Measurements from ENCODE around the gene CHURC1. TPM values are rescaled to one million over a fixed set of nuclear protein-coding genes. Genes with fewer than 3 reads are reported as not detected.

Gene CHURC1
- total RNA-seq, 1 donor from 2014 or later, result 51.6 TPM

DNA sequence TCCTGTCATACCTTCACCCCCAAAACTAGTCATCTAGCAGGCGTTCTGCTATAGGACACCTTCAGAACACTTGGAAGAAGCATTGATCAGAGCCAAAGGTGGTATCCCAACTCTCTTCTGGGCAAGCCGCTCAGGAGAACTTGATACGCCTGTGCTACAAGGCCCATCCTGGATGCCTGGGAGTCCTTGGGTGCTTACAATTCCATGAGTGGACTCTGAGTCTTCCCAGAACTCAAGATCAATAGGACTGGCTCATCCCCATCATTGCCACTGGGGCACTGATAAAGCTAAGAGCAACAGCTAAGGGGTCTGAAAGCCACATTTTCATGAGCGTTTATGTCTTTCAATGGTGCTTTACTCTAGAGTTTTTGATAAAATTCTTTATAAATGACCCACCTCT, 36.4 kb upstream of the CHURC1 start:
- DNase-seq (ENCODE audit: extremely low spot score, unreplicated experiment), result no peak

DNA sequence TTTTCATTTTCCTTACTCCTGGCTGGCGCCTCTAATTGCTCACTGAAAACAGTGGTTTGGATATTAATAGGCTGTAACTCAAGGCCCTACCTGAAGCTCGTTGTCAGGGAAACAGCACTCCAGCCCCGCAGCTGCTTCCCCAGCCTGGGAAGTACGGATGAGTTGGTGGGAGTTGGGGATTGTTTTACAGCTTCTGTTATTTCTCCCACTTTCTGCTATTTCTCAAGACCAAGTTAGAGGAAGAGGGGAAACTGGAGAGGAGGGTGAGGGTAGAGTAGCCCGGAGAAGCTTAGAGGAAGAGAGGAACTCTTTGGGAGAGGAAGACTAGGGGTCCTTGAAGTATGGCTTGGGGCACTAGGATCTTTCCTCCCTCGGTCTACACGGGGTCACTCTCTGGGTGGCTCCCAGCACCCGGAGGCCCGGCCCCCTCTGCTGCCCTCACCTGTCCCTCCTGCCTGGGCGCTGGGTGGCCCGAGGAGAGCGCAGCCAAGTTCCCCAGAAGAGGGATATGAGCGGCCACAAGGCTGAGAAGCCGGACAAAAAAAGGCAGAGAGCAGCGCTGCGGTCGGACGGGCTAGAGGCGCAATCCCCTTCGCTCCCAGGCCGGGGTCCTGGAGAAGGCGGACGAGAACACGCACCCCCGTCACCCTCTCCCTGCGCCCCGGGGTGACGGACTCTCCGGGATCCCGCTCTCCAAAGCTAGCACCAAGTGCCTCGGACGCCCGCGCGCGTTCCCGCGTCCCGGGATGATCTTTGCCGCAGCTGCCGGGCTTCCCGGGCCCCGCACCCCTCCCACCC, 35.2 kb upstream of the CHURC1 start:
- peaks cover 3% of the 10 kb centered on the region for H3K4me1 Mint-ChIP-seq (ENCODE audit: unreplicated experiment)

More for the DNA sequence above, 36.4 kb upstream of the CHURC1 start:
- Mint-ChIP-seq H3K4me1 (ENCODE audit: unreplicated experiment) (peaks cover 3% of the 10 kb centered on the region), H3K27ac (ENCODE audit: unreplicated experiment) (no peak overlapping the region), H3K27me3 (ENCODE audit: unreplicated experiment) (peaks cover 80% of the 10 kb centered on the region), H3K36me3 (ENCODE audit: unreplicated experiment) (peaks cover 2% of the 10 kb centered on the region), H3K9me3 (ENCODE audit: unreplicated experiment) (no peaks in the 10 kb centered on the region), H3K4me3 (ENCODE audit: unreplicated experiment) (no peak overlapping the region)
- TF ChIP-seq, protein P1, sequence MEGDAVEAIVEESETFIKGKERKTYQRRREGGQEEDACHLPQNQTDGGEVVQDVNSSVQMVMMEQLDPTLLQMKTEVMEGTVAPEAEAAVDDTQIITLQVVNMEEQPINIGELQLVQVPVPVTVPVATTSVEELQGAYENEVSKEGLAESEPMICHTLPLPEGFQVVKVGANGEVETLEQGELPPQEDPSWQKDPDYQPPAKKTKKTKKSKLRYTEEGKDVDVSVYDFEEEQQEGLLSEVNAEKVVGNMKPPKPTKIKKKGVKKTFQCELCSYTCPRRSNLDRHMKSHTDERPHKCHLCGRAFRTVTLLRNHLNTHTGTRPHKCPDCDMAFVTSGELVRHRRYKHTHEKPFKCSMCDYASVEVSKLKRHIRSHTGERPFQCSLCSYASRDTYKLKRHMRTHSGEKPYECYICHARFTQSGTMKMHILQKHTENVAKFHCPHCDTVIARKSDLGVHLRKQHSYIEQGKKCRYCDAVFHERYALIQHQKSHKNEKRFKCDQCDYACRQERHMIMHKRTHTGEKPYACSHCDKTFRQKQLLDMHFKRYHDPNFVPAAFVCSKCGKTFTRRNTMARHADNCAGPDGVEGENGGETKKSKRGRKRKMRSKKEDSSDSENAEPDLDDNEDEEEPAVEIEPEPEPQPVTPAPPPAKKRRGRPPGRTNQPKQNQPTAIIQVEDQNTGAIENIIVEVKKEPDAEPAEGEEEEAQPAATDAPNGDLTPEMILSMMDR (IDR thresholded peaks at IDR 0.05), result no peak

DNA sequence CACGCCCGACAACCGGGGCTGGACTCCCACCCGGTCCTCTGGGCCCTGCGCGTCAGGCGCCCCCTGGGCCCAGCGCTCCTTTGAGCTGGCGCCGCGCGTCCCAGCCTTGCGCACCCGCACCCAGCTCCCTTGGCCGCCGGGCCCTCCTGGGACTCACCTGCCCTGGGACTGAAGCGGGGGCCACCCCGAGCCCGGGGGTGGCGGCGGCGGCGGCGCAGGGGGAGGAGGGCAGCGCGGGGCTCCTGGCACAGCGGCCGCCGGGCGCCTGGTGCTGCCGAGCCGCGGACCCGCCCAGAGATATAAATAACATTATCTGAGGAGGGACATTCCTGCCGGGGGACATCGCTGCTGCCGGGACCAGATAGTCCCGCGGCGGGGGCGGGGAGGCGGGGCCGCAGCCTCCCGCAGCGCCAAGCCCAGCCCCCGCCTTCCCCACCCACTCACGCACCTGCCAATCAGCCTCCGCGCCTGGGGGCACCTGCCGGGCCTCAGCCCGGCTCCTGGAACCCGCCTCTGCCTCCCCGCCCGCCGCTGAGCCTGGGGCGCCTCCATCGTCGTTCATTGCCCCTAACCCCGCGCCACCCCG, 34.5 kb upstream of the CHURC1 start, which contains the start of gene SPTB:
SPTB (minus strand) TSS at position 273 of the 586 bp plus-strand sequence. CDS start 56,813 bp downstream, outside the sequence.
- DNase-seq (ENCODE audit: extremely low spot score, unreplicated experiment), result no peak
- Mint-ChIP-seq H3K27ac (ENCODE audit: unreplicated experiment) (no peak within 1 kb of the TSS), H3K27me3 (ENCODE audit: unreplicated experiment) (peaks cover 82% of the 10 kb centered on the region), H3K9me3 (ENCODE audit: unreplicated experiment) (no peaks in the 10 kb centered on the region), H3K4me3 (ENCODE audit: unreplicated experiment) (peak within 1 kb of the TSS; percentile 75), H3K36me3 (ENCODE audit: unreplicated experiment) (peaks cover 2% of the 10 kb centered on the region), H3K4me1 (ENCODE audit: unreplicated experiment) (peaks cover 3% of the 10 kb centered on the region)
- TF ChIP-seq, protein P1 (IDR thresholded peaks at IDR 0.05), result no peak

More for the DNA sequence above, 35.2 kb upstream of the CHURC1 start:
- Mint-ChIP-seq H3K36me3 (ENCODE audit: unreplicated experiment) (peaks cover 2% of the 10 kb centered on the region), H3K27ac (ENCODE audit: unreplicated experiment) (no peak overlapping the region), H3K4me3 (ENCODE audit: unreplicated experiment) (peak overlapping the region; percentile 65), H3K9me3 (ENCODE audit: unreplicated experiment) (no peaks in the 10 kb centered on the region), H3K27me3 (ENCODE audit: unreplicated experiment) (peaks cover 82% of the 10 kb centered on the region)
- DNase-seq (ENCODE audit: extremely low spot score, unreplicated experiment), result no peak
- TF ChIP-seq, protein P1 (IDR thresholded peaks at IDR 0.05), result no peak

DNA sequence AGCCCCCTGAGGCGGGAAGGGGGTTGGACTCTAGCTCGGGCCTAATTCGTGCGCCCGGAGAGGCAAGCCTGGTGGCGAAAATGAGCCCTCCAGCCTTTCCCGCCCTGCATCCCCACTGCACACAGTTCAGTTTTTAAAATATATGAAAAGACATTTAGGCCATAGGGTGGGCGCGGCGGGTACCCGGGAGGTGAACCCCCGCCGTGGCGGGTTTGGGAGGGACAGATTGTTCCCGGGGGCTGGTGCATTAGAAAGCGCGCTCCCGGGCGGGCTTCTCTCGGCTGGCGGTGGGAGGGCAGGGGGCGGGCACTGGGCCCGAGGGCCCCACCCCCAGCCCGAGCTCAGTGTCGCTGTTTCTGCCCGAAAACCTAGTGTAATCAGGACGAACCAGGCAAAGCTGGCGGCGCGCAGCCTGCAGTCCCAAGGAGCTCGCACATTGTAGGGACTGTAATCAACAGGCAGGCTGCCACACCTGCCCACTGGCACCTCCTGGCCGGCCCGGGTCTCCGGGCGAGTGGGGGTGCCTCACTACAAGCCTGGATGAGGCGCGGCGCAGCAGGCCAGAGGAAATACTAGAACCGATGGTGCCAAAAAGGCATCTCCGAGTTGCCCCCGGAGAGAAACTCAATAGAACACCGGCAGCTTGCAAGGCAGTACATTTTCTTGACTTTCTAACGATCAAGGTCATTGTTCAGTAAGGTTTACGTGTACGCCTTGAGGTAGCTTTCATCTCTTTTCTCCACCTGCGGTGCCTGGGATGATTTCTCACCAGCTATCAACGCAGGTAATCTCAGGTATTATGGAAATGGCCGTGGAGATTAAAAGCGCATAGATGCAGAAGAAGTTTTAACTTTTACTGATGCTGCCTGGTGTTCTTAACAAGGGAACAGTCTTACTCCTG, 33.8 kb upstream of the CHURC1 start:
- TF ChIP-seq, protein P1 (IDR thresholded peaks at IDR 0.05), result no peak
- peak overlapping the region; percentile 75 for H3K4me3 Mint-ChIP-seq (ENCODE audit: unreplicated experiment)
- DNase-seq (ENCODE audit: extremely low spot score, unreplicated experiment), result no peak
- peaks cover 80% of the 10 kb centered on the region for H3K27me3 Mint-ChIP-seq (ENCODE audit: unreplicated experiment)
- H3K9me3 Mint-ChIP-seq (ENCODE audit: unreplicated experiment), result no peaks in the 10 kb centered on the region
- H3K36me3 Mint-ChIP-seq (ENCODE audit: unreplicated experiment), result peaks cover 2% of the 10 kb centered on the region
- peaks cover 3% of the 10 kb centered on the region for H3K4me1 Mint-ChIP-seq (ENCODE audit: unreplicated experiment)
- H3K27ac Mint-ChIP-seq (ENCODE audit: unreplicated experiment), result no peak overlapping the region
